Measurements from ENCODE around the gene CYP2S1. TPM values are rescaled to one million over a fixed set of nuclear protein-coding genes. Genes with fewer than 3 reads are reported as not detected.

CYP2S1 gene
- total RNA-seq, 4 donors from 2014 or later, result 0.42 to 1.4 (median 0.63) TPM

DNA sequence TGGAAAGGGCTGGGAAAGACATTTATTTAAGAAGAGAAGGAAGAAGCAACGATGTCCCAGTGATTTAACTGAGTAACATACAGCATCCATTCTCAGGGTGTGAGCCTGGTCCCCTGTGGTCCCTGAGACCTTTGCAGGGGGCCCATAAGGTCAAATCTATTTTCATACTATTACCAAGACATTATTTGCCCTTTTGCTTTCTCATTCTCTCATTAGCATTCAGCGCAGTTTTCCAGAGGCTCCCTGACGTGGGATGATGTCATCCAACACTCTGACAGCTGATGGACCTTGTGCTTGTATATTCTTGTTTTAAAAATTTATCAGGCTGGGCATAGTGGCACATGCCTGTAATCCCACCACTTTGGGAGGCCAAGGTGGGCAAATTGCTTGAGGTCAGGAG lies 52.8 kb downstream of the CYP2S1 start:
- 75 to 77% methylated on average over 3 of the region's 3 CpGs for WGBS, 2 donors
- Histone ChIP-seq H3K9me3 (no peaks in the 10 kb centered on the region), H3K4me3 (no peak overlapping the region), H3K36me3 (peaks cover 0 to 100% (median 2%) of the 10 kb centered on the region in 3 donors), H3K27ac (no peak overlapping the region), H3K27me3 (no peaks in the 10 kb centered on the region), H3K4me1 (no peaks in the 10 kb centered on the region)
- DNase-seq (ENCODE audit: low spot score in 2 of 2), result no peak
- TF ChIP-seq POLR2A (IDR thresholded peaks at IDR 0.05) (no peak), EP300 (IDR thresholded peaks at IDR 0.05) (no peak)
- TF ChIP-seq, protein P1, sequence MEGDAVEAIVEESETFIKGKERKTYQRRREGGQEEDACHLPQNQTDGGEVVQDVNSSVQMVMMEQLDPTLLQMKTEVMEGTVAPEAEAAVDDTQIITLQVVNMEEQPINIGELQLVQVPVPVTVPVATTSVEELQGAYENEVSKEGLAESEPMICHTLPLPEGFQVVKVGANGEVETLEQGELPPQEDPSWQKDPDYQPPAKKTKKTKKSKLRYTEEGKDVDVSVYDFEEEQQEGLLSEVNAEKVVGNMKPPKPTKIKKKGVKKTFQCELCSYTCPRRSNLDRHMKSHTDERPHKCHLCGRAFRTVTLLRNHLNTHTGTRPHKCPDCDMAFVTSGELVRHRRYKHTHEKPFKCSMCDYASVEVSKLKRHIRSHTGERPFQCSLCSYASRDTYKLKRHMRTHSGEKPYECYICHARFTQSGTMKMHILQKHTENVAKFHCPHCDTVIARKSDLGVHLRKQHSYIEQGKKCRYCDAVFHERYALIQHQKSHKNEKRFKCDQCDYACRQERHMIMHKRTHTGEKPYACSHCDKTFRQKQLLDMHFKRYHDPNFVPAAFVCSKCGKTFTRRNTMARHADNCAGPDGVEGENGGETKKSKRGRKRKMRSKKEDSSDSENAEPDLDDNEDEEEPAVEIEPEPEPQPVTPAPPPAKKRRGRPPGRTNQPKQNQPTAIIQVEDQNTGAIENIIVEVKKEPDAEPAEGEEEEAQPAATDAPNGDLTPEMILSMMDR (IDR thresholded peaks at IDR 0.05), result no peak

DNA sequence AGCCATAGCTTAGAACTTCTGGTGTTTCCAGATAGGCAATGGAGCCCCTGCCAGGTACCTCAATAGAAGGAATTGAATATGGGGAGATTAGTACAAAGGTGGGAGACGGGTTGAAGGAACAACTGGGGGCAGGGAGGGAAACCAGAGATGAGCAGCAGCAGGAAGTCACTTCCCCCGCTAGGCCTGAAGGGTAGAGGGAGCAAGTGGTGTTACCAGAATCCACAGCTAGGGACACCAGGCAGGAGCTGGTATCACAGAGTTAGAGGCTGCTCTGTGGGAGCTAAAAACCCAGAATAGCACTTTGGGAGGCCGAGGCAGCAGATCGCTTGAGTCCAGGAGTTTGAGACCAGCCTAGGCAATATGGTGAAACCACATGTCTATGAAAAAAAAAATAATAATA lies 55.9 kb downstream of the CYP2S1 start:
- no peak for DNase-seq (ENCODE audit: low spot score in 2 of 2)
- Histone ChIP-seq H3K4me3 (no peak overlapping the region), H3K27ac (no peak overlapping the region), H3K27me3 (no peaks in the 10 kb centered on the region), H3K36me3 (peaks cover 0 to 100% (median 8%) of the 10 kb centered on the region in 3 donors), H3K4me1 (no peaks in the 10 kb centered on the region), H3K9me3 (no peaks in the 10 kb centered on the region)
- TF ChIP-seq POLR2A (IDR thresholded peaks at IDR 0.05), result no peak
- no peak for TF ChIP-seq EP300 (IDR thresholded peaks at IDR 0.05)
- TF ChIP-seq, protein P1 (IDR thresholded peaks at IDR 0.05), result no peak
- WGBS, 2 donors, result 94 to 97% methylated on average over 4 of the region's 4 CpGs

DNA sequence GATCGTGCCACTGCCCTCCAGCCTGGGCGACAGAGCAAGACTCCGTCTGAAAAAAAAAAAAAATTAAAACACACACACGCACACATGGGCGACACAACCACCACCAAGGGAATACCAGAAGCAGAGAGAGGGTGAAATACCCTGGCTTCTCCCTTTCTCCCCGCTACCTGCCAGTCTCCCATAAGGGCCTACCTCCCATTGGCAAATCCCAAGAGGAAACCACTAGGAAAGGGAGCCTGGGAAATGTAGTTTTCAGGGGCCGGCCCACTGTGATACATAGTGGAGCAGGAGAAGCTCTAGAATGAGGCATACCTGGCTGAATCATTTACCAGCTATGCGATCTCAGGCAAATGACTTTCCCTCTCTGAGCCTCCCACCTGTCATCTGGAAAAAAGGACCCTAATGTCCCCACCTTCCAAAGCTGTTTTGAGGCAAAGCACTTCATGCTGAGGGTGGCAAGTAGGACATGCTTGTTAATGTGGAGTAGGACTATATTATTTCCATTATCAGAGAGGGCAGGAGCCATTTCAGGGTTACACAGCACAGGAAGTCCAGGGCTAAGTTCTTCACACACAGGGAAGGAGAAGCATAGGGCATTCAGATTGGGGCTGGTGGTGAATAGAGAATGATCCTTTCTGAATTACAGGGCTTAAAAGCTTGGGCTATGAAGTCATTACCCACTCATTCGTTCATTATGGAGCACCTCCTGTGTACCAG lies 56.8 kb downstream of the CYP2S1 start:
- WGBS, 2 donors, result 93% methylated on average over 9 of the region's 9 CpGs
- no peak for DNase-seq (ENCODE audit: low spot score in 2 of 2)
- H3K9me3 ChIP-seq, result no peaks in the 10 kb centered on the region
- no peak overlapping the region for H3K27ac ChIP-seq
- TF ChIP-seq POLR2A (IDR thresholded peaks at IDR 0.05) (no peak), EP300 (IDR thresholded peaks at IDR 0.05) (no peak)
- TF ChIP-seq, protein P1 (IDR thresholded peaks at IDR 0.05), result no peak
- H3K4me1 ChIP-seq, result no peaks in the 10 kb centered on the region
- H3K4me3 ChIP-seq, result no peak overlapping the region
- H3K27me3 ChIP-seq, result no peaks in the 10 kb centered on the region
- H3K36me3 ChIP-seq, result peaks cover 0 to 100% (median 8%) of the 10 kb centered on the region in 3 donors

DNA sequence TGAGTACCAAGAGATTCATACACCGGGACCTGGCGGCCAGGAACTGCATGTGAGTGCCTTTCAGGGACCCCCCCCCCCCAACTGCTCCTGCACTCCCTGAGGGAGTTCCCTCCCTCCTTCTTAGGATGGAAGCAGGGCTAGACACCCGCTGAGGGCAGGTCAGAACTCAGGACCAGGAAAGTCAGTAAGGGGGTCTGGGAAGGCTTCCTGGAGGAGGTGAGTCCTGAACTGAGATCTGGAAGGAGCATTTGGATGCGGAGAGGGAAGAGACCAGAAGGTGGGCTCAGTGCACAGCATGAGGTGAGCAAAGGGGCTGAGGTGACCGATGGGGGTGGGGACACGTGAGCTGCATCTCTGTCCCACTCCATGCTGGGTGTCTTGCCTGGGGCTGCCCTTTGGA lies 60.6 kb downstream of the CYP2S1 start:
- TF ChIP-seq, protein P1 (IDR thresholded peaks at IDR 0.05), result no peak
- no peak for TF ChIP-seq EP300 (IDR thresholded peaks at IDR 0.05)
- TF ChIP-seq POLR2A (IDR thresholded peaks at IDR 0.05), result no peak
- peaks cover 8 to 100% (median 9%) of the 10 kb centered on the region in 3 donors for H3K36me3 ChIP-seq
- no peaks in the 10 kb centered on the region for H3K27me3 ChIP-seq
- no peaks in the 10 kb centered on the region for H3K9me3 ChIP-seq
- no peak overlapping the region for H3K27ac ChIP-seq
- DNase-seq (ENCODE audit: low spot score in 2 of 2), result no peak
- no peaks in the 10 kb centered on the region for H3K4me1 ChIP-seq
- no peak overlapping the region for H3K4me3 ChIP-seq
- WGBS, 2 donors, result 90 to 92% methylated on average over 6 of the region's 6 CpGs

DNA sequence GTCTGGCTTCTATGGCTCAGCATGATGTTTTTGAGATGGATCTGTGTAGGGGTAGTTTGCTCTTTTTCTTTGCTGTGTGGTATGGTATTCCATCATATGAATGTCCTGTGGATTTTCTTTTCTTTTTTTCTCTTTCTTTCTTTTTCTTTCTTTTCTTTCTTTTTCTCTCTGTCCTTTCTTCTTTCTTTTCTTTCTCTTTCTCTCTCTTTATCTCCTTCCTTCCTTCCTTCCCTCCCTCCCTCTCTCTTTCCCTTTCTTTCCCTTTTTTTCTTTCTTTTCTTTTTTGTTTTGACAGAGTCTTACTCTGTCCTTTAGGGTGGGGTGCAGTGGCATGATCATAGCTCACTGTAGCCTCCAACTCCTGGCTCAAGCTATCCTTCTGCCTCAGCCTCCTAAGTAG lies 62.2 kb downstream of the CYP2S1 start:
- Histone ChIP-seq H3K4me3 (no peak overlapping the region), H3K36me3 (peaks cover 6 to 100% (median 9%) of the 10 kb centered on the region in 3 donors), H3K9me3 (no peaks in the 10 kb centered on the region), H3K27ac (no peak overlapping the region), H3K27me3 (no peaks in the 10 kb centered on the region), H3K4me1 (no peaks in the 10 kb centered on the region)
- no peak for DNase-seq (ENCODE audit: low spot score in 2 of 2)
- no peak for TF ChIP-seq EP300 (IDR thresholded peaks at IDR 0.05)
- TF ChIP-seq POLR2A (IDR thresholded peaks at IDR 0.05), result no peak
- TF ChIP-seq, protein P1 (IDR thresholded peaks at IDR 0.05), result no peak

Other genes with a start within 250 kb of the CYP2S1 start
- gene CYP2B6, start 201.9 kb upstream of the CYP2S1 start, total RNA-seq, result not detected
- gene CYP2A13, start 104.8 kb upstream of the CYP2S1 start, total RNA-seq, result not detected
- gene CYP2F1, start 78.8 kb upstream of the CYP2S1 start, total RNA-seq, result not detected
- gene AXL, start 26.0 kb downstream of the CYP2S1 start, total RNA-seq, result 100 to 1,000 TPM in 1 of 4 donors, 10 to 100 TPM in 3; 72.0 to 110 (median 88.5) TPM
- 100 to 1,000 TPM; 136 to 163 (median 146) TPM for gene HNRNPUL1, start 71.2 kb downstream of the CYP2S1 start, total RNA-seq
- gene CCDC97, start 117.0 kb downstream of the CYP2S1 start, total RNA-seq, result 10 to 100 TPM; 12.9 to 21.3 (median 15.0) TPM
- 10 to 100 TPM; 14.6 to 31.8 (median 23.9) TPM for gene TGFB1, start 160.7 kb downstream of the CYP2S1 start, total RNA-seq
- 1 to 10 TPM in 3 of 4 donors, under 1 TPM in 1; 0.87 to 8.2 (median 3.6) TPM for gene B9D2, start 170.9 kb downstream of the CYP2S1 start, total RNA-seq
- 10 to 100 TPM; 20.3 to 50.8 (median 31.5) TPM for gene TMEM91, start 183.3 kb downstream of the CYP2S1 start, total RNA-seq
- 10 to 100 TPM; 14.0 to 21.3 (median 19.8) TPM for gene EXOSC5, start 204.1 kb downstream of the CYP2S1 start, total RNA-seq
- gene BCKDHA, start 204.6 kb downstream of the CYP2S1 start, total RNA-seq, result 10 to 100 TPM; 48.6 to 61.4 (median 54.2) TPM
- gene B3GNT8, start 234.2 kb downstream of the CYP2S1 start, total RNA-seq, result 1 to 10 TPM; 3.8 to 9.0 (median 5.7) TPM
- gene DMAC2, start 246.7 kb downstream of the CYP2S1 start, total RNA-seq, result 10 to 100 TPM; 28.8 to 38.7 (median 35.7) TPM
- gene ERICH4, start 249.9 kb downstream of the CYP2S1 start, total RNA-seq, result not detected